Stimulated activated CD8-positive, alpha-beta memory T cell treated with anti-CD3 and anti-CD28 coated beads, Interleukin-4, amount 100 ng/mL, for 4 hours (primary cell): ENCODE results near the gene NSL1.
A peak's percentile ranks its signal among the peaks of the same experiment; 100 is the strongest.

Source experiments
- DNase-seq, 2 donors: peaks; one replicate each; pipeline ENCODE4 v3.0.0-alpha.2; 2020; ENCODE audit warnings: low read depth in 2 of 2, low spot score in 1 of 2

The NSL1 gene

GRCh38 chr1:212687811-212688210 lies 103.8 kb downstream of the NSL1 start:
- DNase-seq = no peak

- DNase-seq = no peak
Measured at GRCh38 chr1:212686591-212686990, 105.0 kb downstream of the NSL1 start.

GRCh38 chr1:212686069-212686468 lies 105.5 kb downstream of the NSL1 start:
- DNase-seq = no peak

- DNase-seq = no peak
Measured at GRCh38 chr1:212685429-212685828, 106.1 kb downstream of the NSL1 start.

GRCh38 chr1:212684521-212685090 lies 107.0 kb downstream of the NSL1 start:
- DNase-seq = no peak

- DNase-seq = no peak
Measured at GRCh38 chr1:212684076-212684475, 107.5 kb downstream of the NSL1 start.

GRCh38 chr1:212683357-212683722 lies 108.2 kb downstream of the NSL1 start:
- DNase-seq = peak in 1 of 2 donors; percentile 21

GRCh38 chr1:212680680-212681389 lies 110.7 kb downstream of the NSL1 start:
- no peak for DNase-seq

- DNase-seq = no peak
Measured at GRCh38 chr1:212678456-212679410, 112.8 kb downstream of the NSL1 start.

GRCh38 chr1:212677573-212677972 lies 114.0 kb downstream of the NSL1 start:
- DNase-seq = no peak

GRCh38 chr1:212677136-212677535 lies 114.4 kb downstream of the NSL1 start:
- DNase-seq = no peak
